Fibroblast of lung (primary cell): Measurements from ENCODE around the gene ZNF382. TPM values are rescaled to one million over a fixed set of nuclear protein-coding genes. Genes with fewer than 3 reads are reported as not detected.
"Not testable (repeated sequence)": the region's sequence is repeated elsewhere in the genome, so short reads cannot be mapped to it uniquely, and the experiment has no call there.

Source experiments
- DNase-seq, 2 donors: peaks; one replicate each; pipeline versions ENCODE4 v3.0.0 to v3.0.0-alpha.2; 2010; ENCODE audit warnings: low read depth in 2 of 2
- H2AFZ ChIP-seq: 2 replicates; pipeline ENCODE4 v1.5.1; 2012; ENCODE audit warnings: low read length, control low read depth, inconsistent platforms
- H3K27ac ChIP-seq: 2 replicates; pipeline ENCODE4 v1.5.1; 2011; ENCODE audit warnings: low read length, control low read depth; ENCODE audit not compliant: insufficient read depth
- H3K27me3 ChIP-seq: 2 replicates; pipeline ENCODE4 v1.5.1; 2011; ENCODE audit warnings: mild to moderate bottlenecking, low read length; ENCODE audit not compliant: control insufficient read depth, insufficient read depth
- H3K36me3 ChIP-seq: 2 replicates; pipeline ENCODE4 v1.5.1; 2011; ENCODE audit warnings: low read length; ENCODE audit not compliant: control insufficient read depth, insufficient read depth
- H3K4me1 ChIP-seq: 2 replicates; pipeline ENCODE4 v1.5.1; 2011; ENCODE audit warnings: low read length; ENCODE audit not compliant: control insufficient read depth, insufficient read depth; ENCODE audit errors: extremely low read depth
- H3K4me2 ChIP-seq: 2 replicates; pipeline ENCODE4 v1.5.1; 2011; ENCODE audit warnings: low read length, control low read depth; ENCODE audit not compliant: insufficient read depth; ENCODE audit errors: extremely low read depth
- H3K4me3 ChIP-seq, 4 experiments: fragments of 200-600 bp in 1 of 4; sonication (generic) in 1 of 4; replicated peaks in 1 of 4; 2 replicates each; pipeline ENCODE4 v1.5.1; 2011 to 2016; ENCODE audit warnings: low read length in 4 of 4, low read depth in 3 of 4, mild to moderate bottlenecking in 3 of 4, control low read depth in 2 of 4, inconsistent platforms in 1 of 4, mixed read lengths in 1 of 4; ENCODE audit not compliant: insufficient read depth in 1 of 4; ENCODE audit errors: control extremely low read depth in 1 of 4
- H3K79me2 ChIP-seq: 2 replicates; pipeline ENCODE4 v1.5.1; 2012; ENCODE audit warnings: mild to moderate bottlenecking, low read length, inconsistent platforms; ENCODE audit not compliant: control insufficient read depth, insufficient read depth
- H3K9ac ChIP-seq: 2 replicates; pipeline ENCODE4 v1.5.1; 2011; ENCODE audit warnings: mild to moderate bottlenecking, low read length, control low read depth; ENCODE audit not compliant: insufficient read depth
- H3K9me3 ChIP-seq: 2 replicates; pipeline ENCODE4 v1.5.1; 2012; ENCODE audit warnings: low read depth, low read length; ENCODE audit not compliant: control insufficient read depth, insufficient read depth
- H4K20me1 ChIP-seq: 2 replicates; pipeline ENCODE4 v1.5.1; 2011; ENCODE audit warnings: low read length; ENCODE audit not compliant: control insufficient read depth, insufficient read depth; ENCODE audit errors: extremely low read depth
- CTCF ChIP-seq, 2 donors: IDR thresholded peaks in 1 of 2; conservative IDR thresholded peaks in 1 of 2; 1 replicate in 1 of 2; 2 replicates in 1 of 2; pipeline ENCODE4 v1.5.1; 2011 to 2012; ENCODE audit warnings: low read length in 2 of 2, control low read depth in 1 of 2, inconsistent platforms in 1 of 2, low read depth in 1 of 2, mild to moderate bottlenecking in 1 of 2
- EZH2 ChIP-seq: IDR thresholded peaks from 2 replicates; pipeline ENCODE4 v1.5.1; 2012; ENCODE audit warnings: low read length, control low read depth, mild to moderate bottlenecking; ENCODE audit errors: missing control alignments
- polyA plus RNA-seq, 2 donors: library from polyadenylated mRNA; depleted of rRNA in 1 of 2; stranded (reverse) in 1 of 2; unstranded in 1 of 2; fragments of >200 nt; gene quantifications; 2 replicates each; pipeline ENCODE4 v1.2.1, GENCODE V29; 2011 to 2012; ENCODE audit warnings: missing spikeins in 1 of 2
- total RNA-seq: library from RNA; depleted of rRNA; stranded (reverse); fragments of >200 nt; gene quantifications from 2 replicates; pipeline ENCODE4 v1.2.1, GENCODE V29; 2014

Gene ZNF382
- total and polyA plus RNA-seq, 2 donors (not counting 1 experiment from before 2014, with no cell fraction given), result 0.77 to 16.0 TPM

DNA sequence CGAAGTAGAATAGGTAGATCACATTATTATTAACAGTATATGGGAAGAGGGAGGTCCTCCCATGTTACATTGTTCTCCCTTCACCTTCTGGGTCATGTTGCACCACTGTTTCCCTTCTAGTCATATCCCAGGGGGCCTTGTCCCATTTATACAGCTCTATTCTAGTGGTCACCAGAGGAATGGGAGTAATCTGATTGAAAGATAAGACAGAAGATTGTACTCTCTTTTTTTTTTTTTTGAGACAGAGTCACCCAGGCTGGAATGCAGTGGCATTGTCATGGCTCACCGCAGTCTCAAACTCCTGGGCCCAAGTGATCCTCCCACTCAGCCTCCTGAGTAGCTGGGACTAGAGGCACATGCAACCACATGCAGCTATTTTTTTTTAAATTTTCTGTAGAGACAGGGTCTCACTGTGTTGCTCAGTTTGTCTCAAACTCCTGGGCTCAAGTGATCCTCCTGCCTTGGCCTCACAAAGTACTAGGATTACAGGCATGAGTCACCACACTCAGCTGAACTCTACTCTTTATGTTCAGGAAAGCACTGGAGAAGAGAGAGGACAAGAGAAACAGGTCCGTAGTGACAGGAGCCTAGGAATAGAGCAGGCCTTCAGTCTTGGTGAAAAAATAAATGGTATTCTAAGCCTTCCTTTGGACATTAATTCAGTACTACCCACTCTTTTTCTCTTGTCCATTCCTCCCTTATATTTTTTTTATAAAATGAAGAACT, 27.7 kb upstream of the ZNF382 start:
- no peaks in the 10 kb centered on the region for H3K4me1 ChIP-seq
- H3K4me3 ChIP-seq, result no peak overlapping the region
- H4K20me1 ChIP-seq, result no peaks in the 10 kb centered on the region
- no peak for TF ChIP-seq CTCF (conservative IDR thresholded peaks at IDR 0.05 in 1 of 2, IDR thresholded peaks at IDR 0.05 in 1 of 2; ENCODE audit: low read depth in 1 of 2, low read length in 2 of 2)
- TF ChIP-seq EZH2, result no peak
- H3K4me2 ChIP-seq, result no peak overlapping the region
- DNase-seq, result peak in 1 of 2 donors; percentile 58
- H3K9ac ChIP-seq, result no peak overlapping the region
- H3K9me3 ChIP-seq, result no peaks in the 10 kb centered on the region
- no peak overlapping the region for H2AFZ ChIP-seq
- H3K27me3 ChIP-seq, result no peaks in the 10 kb centered on the region
- peaks cover 6% of the 10 kb centered on the region for H3K36me3 ChIP-seq
- H3K27ac ChIP-seq, result no peak overlapping the region
- peaks cover 14% of the 10 kb centered on the region for H3K79me2 ChIP-seq

GRCh38 chr19:36579255-36579654, 25.9 kb upstream of the ZNF382 start:
- Histone ChIP-seq H4K20me1 (no peaks in the 10 kb centered on the region), H3K79me2 (peaks cover 4% of the 10 kb centered on the region), H3K9ac (no peak overlapping the region), H2AFZ (no peak overlapping the region), H3K4me2 (no peak overlapping the region), H3K4me3 (no peak overlapping the region), H3K9me3 (no peaks in the 10 kb centered on the region), H3K36me3 (peaks cover 6% of the 10 kb centered on the region), H3K27ac (no peak overlapping the region), H3K4me1 (no peaks in the 10 kb centered on the region), H3K27me3 (no peaks in the 10 kb centered on the region)
- TF ChIP-seq EZH2 (no peak), CTCF (conservative IDR thresholded peaks at IDR 0.05 in 1 of 2, IDR thresholded peaks at IDR 0.05 in 1 of 2; ENCODE audit: low read depth in 1 of 2, low read length in 2 of 2) (no peak)
- no peak for DNase-seq

DNA sequence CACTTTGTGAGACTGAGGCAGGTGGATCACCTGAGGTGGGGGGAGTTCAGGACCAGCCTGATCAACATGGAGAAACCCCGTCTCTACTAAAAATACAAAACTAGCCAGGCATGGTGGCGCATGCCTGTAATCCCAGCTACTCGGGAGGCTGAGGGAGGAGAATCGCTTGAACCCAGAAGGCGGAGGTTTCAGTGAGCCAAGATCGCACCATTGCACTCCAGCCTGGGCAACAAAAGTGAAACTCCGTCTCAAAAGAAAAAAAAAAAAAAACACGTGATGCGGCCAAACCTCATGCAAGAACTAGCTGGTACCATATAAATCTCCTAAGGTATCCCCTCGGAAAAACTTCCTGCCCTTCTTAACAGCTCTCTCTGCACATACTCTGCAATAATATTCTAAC, 2.4 kb upstream of the ZNF382 start:
- not testable (repeated sequence) for H3K9ac ChIP-seq, H3K4me2 ChIP-seq, H3K79me2 ChIP-seq, H3K27me3 ChIP-seq, H3K4me1 ChIP-seq, H4K20me1 ChIP-seq, H3K4me3 ChIP-seq, H3K36me3 ChIP-seq, H3K9me3 ChIP-seq, H3K27ac ChIP-seq, H2AFZ ChIP-seq, DNase-seq
